ENCODE results near the gene CYBC1.
"Not testable (repeated sequence)": the region's sequence is repeated elsewhere in the genome, so short reads cannot be mapped to it uniquely, and the experiment has no call there.

Gene CYBC1

GRCh38 chr17:82453706-82454105, 3.2 kb upstream of the CYBC1 start:
- DNase-seq; in situ Hi-C loops (cut with HindIII; ENCODE audit: low pct_ligation_motif_present, low pct_unique_long_range_greater_than_20kb, low sequenced_read_pairs): not testable (repeated sequence)

- in situ Hi-C loops (cut with HindIII; ENCODE audit: low pct_ligation_motif_present, low pct_unique_long_range_greater_than_20kb, low sequenced_read_pairs); DNase-seq: not testable (repeated sequence)
Observed at GRCh38 chr17:82453151-82453550, 2.6 kb upstream of the CYBC1 start.

- in situ Hi-C loops (cut with HindIII; ENCODE audit: low pct_ligation_motif_present, low pct_unique_long_range_greater_than_20kb, low sequenced_read_pairs) = no loop called here
Observed at GRCh38 chr17:82452162-82452561, 1.6 kb upstream of the CYBC1 start.

GRCh38 chr17:82449883-82450356, 632 bp downstream of the CYBC1 start:
- in situ Hi-C loops (cut with HindIII; ENCODE audit: low pct_ligation_motif_present, low pct_unique_long_range_greater_than_20kb, low sequenced_read_pairs) = no loop called here
- DNase-seq = no peak

More at GRCh38 chr17:82452162-82452561, 1.6 kb upstream of the CYBC1 start:
- DNase-seq = no peak

- in situ Hi-C loops (cut with HindIII; ENCODE audit: low pct_ligation_motif_present, low pct_unique_long_range_greater_than_20kb, low sequenced_read_pairs) = no loop called here
Observed at GRCh38 chr17:82449131-82449882, 1.2 kb downstream of the CYBC1 start.

GRCh38 chr17:82447876-82448275, 2.7 kb downstream of the CYBC1 start:
- in situ Hi-C loops (cut with HindIII; ENCODE audit: low pct_ligation_motif_present, low pct_unique_long_range_greater_than_20kb, low sequenced_read_pairs) = no loop called here
- no peak for DNase-seq

More at GRCh38 chr17:82449131-82449882, 1.2 kb downstream of the CYBC1 start:
- DNase-seq = no peak

- in situ Hi-C loops (cut with HindIII; ENCODE audit: low pct_ligation_motif_present, low pct_unique_long_range_greater_than_20kb, low sequenced_read_pairs) = no loop called here
- no peak for DNase-seq
Observed at GRCh38 chr17:82446649-82447048, 3.9 kb downstream of the CYBC1 start.

GRCh38 chr17:82446124-82446523, 4.4 kb downstream of the CYBC1 start:
- in situ Hi-C loops (cut with HindIII; ENCODE audit: low pct_ligation_motif_present, low pct_unique_long_range_greater_than_20kb, low sequenced_read_pairs) = no loop called here
- DNase-seq = no peak

GRCh38 chr17:82445542-82445941, 5.0 kb downstream of the CYBC1 start:
- in situ Hi-C loops (cut with HindIII; ENCODE audit: low pct_ligation_motif_present, low pct_unique_long_range_greater_than_20kb, low sequenced_read_pairs) = no loop called here
- no peak for DNase-seq

- DNase-seq = no peak
- in situ Hi-C loops (cut with HindIII; ENCODE audit: low pct_ligation_motif_present, low pct_unique_long_range_greater_than_20kb, low sequenced_read_pairs) = no loop called here
Observed at GRCh38 chr17:82444941-82445521, 5.5 kb downstream of the CYBC1 start.

GRCh38 chr17:82444284-82444893, 6.2 kb downstream of the CYBC1 start:
- in situ Hi-C loops (cut with HindIII; ENCODE audit: low pct_ligation_motif_present, low pct_unique_long_range_greater_than_20kb, low sequenced_read_pairs) = no loop called here
- no peak for DNase-seq

GRCh38 chr17:82443465-82444283, 6.9 kb downstream of the CYBC1 start:
- in situ Hi-C loops (cut with HindIII; ENCODE audit: low pct_ligation_motif_present, low pct_unique_long_range_greater_than_20kb, low sequenced_read_pairs) = no loop called here
- no peak for DNase-seq

- in situ Hi-C loops (cut with HindIII; ENCODE audit: low pct_ligation_motif_present, low pct_unique_long_range_greater_than_20kb, low sequenced_read_pairs) = no loop called here
- no peak for DNase-seq
Observed at GRCh38 chr17:82442643-82443464, 7.7 kb downstream of the CYBC1 start.

- no peak for DNase-seq
- in situ Hi-C loops (cut with HindIII; ENCODE audit: low pct_ligation_motif_present, low pct_unique_long_range_greater_than_20kb, low sequenced_read_pairs) = no loop called here
Observed at GRCh38 chr17:82441691-82442487, 8.7 kb downstream of the CYBC1 start.

GRCh38 chr17:82440991-82441627, 9.4 kb downstream of the CYBC1 start:
- no peak for DNase-seq
- in situ Hi-C loops (cut with HindIII; ENCODE audit: low pct_ligation_motif_present, low pct_unique_long_range_greater_than_20kb, low sequenced_read_pairs) = no loop called here

GRCh38 chr17:82440469-82440981, 10.0 kb downstream of the CYBC1 start:
- DNase-seq = no peak
- in situ Hi-C loops (cut with HindIII; ENCODE audit: low pct_ligation_motif_present, low pct_unique_long_range_greater_than_20kb, low sequenced_read_pairs) = no loop called here

All from ACHN (cell line).